K562 (cell line): ENCODE data around the gene ME3. TPM values are rescaled to one million over a fixed set of nuclear protein-coding genes. Genes with fewer than 3 reads are reported as not detected.

ENCODE experiments used
- ATAC-seq: fragments of 200-7000 bp; cut with Tn5 transposase; 3 replicates; pipeline ENCODE4 v1.9.1; 2020; ENCODE audit warnings: moderate library complexity
- BruUV-seq: library from RNA; stranded (reverse); fragments of 400-500 nt; replicated peaks from 2 replicates; lab custom pipeline; 2021; lab: Mats Ljungman, UMichigan
- CTCF ChIA-PET: fragments of 300-600 bp; formaldehyde crosslinking; extraction: SDS; loops from one replicate; lab custom pipeline; 2021; ENCODE audit warnings: low intra/inter-chr PET ratio; lab: Yijun Ruan, JAX
- POLR2A ChIA-PET: fragments of 300-600, 350-650 bp; sonication (Branson Sonifier 250); formaldehyde crosslinking; extraction: SDS; loops from one replicate; lab custom pipeline; 2021; ENCODE audit warnings: antibody characterized with exemption, inconsistent platforms; lab: Yijun Ruan, JAX
- DNase-seq, 4 experiments: peaks; one replicate each; pipeline versions ENCODE4 v3.0.0 to v3.0.0-alpha.2; 2011 to 2018; ENCODE audit warnings: low spot score in 3 of 4, mixed read lengths in 3 of 4; ENCODE audit errors: extremely low read depth in 1 of 4
- FAIRE-seq: peaks from 2 replicates; lab custom pipeline; 2011; peaks lifted over from hg19 to GRCh38; lab: Jason Lieb, UNC
- H2AFZ ChIP-seq: 2 replicates; pipeline ENCODE4 v1.6.0; 2011; ENCODE audit warnings: low read depth, low read length, control low read depth, inconsistent platforms
- H3K27ac ChIP-seq: fragments of 200-600 bp; 3 replicates; pipeline ENCODE4 v1.8.0; 2011; ENCODE audit warnings: low read depth, mild to moderate bottlenecking, control low read depth, inconsistent platforms, low read length, moderate library complexity, mixed read lengths; ENCODE audit errors: extremely low read depth
- H3K27me3 ChIP-seq, 2 experiments: fragments of 300-600 bp in 1 of 2; 2 replicates in 1 of 2; 3 replicates in 1 of 2; pipeline versions ENCODE4 v1.6.0 to v1.8.0; 2011; ENCODE audit warnings: inconsistent platforms in 2 of 2, low read length in 2 of 2, mild to moderate bottlenecking in 1 of 2, mixed read lengths in 1 of 2, moderate library complexity in 1 of 2; ENCODE audit not compliant: control insufficient read depth in 2 of 2, insufficient read depth in 2 of 2
- H3K36me3 ChIP-seq: fragments of 300-600 bp; 3 replicates; pipeline ENCODE4 v1.8.0; 2011; ENCODE audit warnings: mild to moderate bottlenecking, low read length, inconsistent platforms; ENCODE audit not compliant: control insufficient read depth, insufficient read depth
- H3K4me1 ChIP-seq, 2 experiments: fragments of 200-600 bp in 1 of 2; replicated peaks in 1 of 2; 2 replicates in 1 of 2; 3 replicates in 1 of 2; pipeline versions ENCODE4 v1.5.1 to v1.8.0; 2011; ENCODE audit warnings: inconsistent platforms in 2 of 2, low read length in 2 of 2, mild to moderate bottlenecking in 1 of 2, mixed read lengths in 1 of 2, moderate library complexity in 1 of 2; ENCODE audit not compliant: control insufficient read depth in 2 of 2, insufficient read depth in 2 of 2
- H3K4me2 ChIP-seq: 2 replicates; pipeline ENCODE4 v1.6.1; 2011; ENCODE audit warnings: low read length, control low read depth, inconsistent platforms, mixed read lengths; ENCODE audit not compliant: insufficient read depth
- H3K4me3 ChIP-seq: fragments of 200-600 bp; sonication (generic), shearing (Covaris generic); 2 replicates; pipeline ENCODE4 v1.5.1; 2016; ENCODE audit warnings: control low read depth, inconsistent platforms
- H3K79me2 ChIP-seq: fragments of 200-600 bp; 3 replicates; pipeline ENCODE4 v1.8.0; 2011; ENCODE audit warnings: low read length, inconsistent platforms; ENCODE audit not compliant: control insufficient read depth, insufficient read depth
- H3K9ac ChIP-seq, 2 experiments: 2 replicates each; pipeline versions ENCODE4 v1.6.0 to v1.6.1; 2011; ENCODE audit warnings: low read depth in 2 of 2, low read length in 2 of 2, control low read depth in 1 of 2, inconsistent platforms in 1 of 2, mild to moderate bottlenecking in 1 of 2, mixed read lengths in 1 of 2; ENCODE audit not compliant: insufficient read depth in 1 of 2
- H3K9me1 ChIP-seq: one replicate; pipeline ENCODE4 v1.6.0; 2011; ENCODE audit warnings: inconsistent platforms, mild to moderate bottlenecking, low read length, moderate library complexity; ENCODE audit not compliant: control insufficient read depth, insufficient read depth
- H3K9me3 ChIP-seq: replicated peaks from 2 replicates; pipeline ENCODE4 v1.5.1; 2011; ENCODE audit warnings: low read depth, low read length, inconsistent platforms; ENCODE audit not compliant: control insufficient read depth, insufficient read depth
- H4K20me1 ChIP-seq: replicated peaks from 2 replicates; pipeline ENCODE4 v1.6.1; 2011; ENCODE audit warnings: low read length, inconsistent platforms, mixed read lengths; ENCODE audit not compliant: control insufficient read depth, insufficient read depth
- EP400 ChIP-seq: fragments of 450-650 bp; IDR thresholded peaks from 2 replicates; pipeline ENCODE4 v1.6.1; 2017; ENCODE audit warnings: antibody characterized with exemption, mild to moderate bottlenecking, moderate library complexity
- WGBS: fragments of 100-300 bp; shearing (Covaris generic); methylation state at CpG from one replicate; pipeline ENCODE4 v1.1.6; 2016; ENCODE audit warnings: low coverage, mixed read lengths; ENCODE audit not compliant: insufficient coverage; ENCODE audit errors: missing lambda C conversion rate; 5-methylcytosine and 5-hydroxymethylcytosine counted together
- in situ Hi-C: fragments of 300-500 bp; cut with MboI; formaldehyde crosslinking; loops from 4 replicates; pipeline ENCODE4 v1.15.0; 2018; ENCODE audit warnings: inconsistent platforms, mixed read lengths
- intact Hi-C: fragments of 100-400 bp; cut with micrococcal nuclease; formaldehyde crosslinking; loops from 2 replicates; pipeline ENCODE4 v1.14.2; 2022
- polyA plus RNA-seq, 8 experiments: library from polyadenylated mRNA; depleted of rRNA in 4 of 8; stranded (reverse) in 5 of 8; unstranded in 3 of 8; fragments of >200 nt; fragmentation: Nextera tagmentation in 2 of 8; fragmentation: Illumina TruSeq in 1 of 8; extraction: Ambion mirVana in 2 of 8; extraction: Trizol in 1 of 8; gene quantifications; 2 replicates each; pipeline versions ENCODE4 v1.2.1 to v1.2.3, GENCODE V29; 2011 to 2014; ENCODE audit warnings: inconsistent platforms in 1 of 8, missing spikeins in 1 of 8
- total RNA-seq, 7 experiments: library from RNA; depleted of rRNA in 6 of 7; stranded (reverse); fragments of >200 nt in 6 of 7; fragmentation: Illumina TruSeq in 2 of 7; extraction: Trizol in 2 of 7; gene quantifications; 2 replicates each; pipeline versions ENCODE4 v1.2.1 to v1.2.3, GENCODE V29; 2011 to 2021; ENCODE audit warnings: low replicate concordance in 1 of 7
- TF ChIP-seq, protein P1 (sequence below): fragments of 450-650 bp; IDR thresholded peaks from 2 replicates; pipeline ENCODE4 v1.6.1; 2018; ENCODE audit not compliant: partially characterized antibody

The ME3 gene
- total and polyA plus RNA-seq, 9 of the 15 experiments (the other 6 are each of a cell fraction or from before 2014, with no cell fraction given) = not detected

DNA sequence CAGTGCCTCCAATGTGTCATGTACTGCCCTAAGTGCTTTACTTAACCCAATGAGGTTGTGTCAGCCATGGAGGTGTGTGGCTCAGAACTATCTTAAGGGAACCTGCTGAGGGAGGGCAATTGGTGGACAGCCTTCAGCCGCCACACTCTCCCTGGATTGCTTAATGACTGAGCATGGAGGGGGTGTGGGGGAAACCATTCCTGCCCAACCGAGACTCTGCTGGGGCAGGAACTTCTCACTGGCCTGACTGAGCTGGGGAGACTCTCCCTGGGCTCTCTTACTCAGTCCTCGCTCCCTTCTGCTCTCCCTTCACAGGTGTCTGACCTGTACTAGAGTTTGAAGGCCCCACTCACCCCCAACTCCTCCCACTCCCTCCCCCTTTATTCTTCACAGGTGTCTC is 183.0 kb downstream of the ME3 start:
- Histone ChIP-seq H3K79me2 (no peaks in the 10 kb centered on the region), H3K4me2 (no peak overlapping the region), H3K9me3 (no peaks in the 10 kb centered on the region), H3K4me3 (no peak overlapping the region), H3K9me1 (no peaks in the 10 kb centered on the region), H3K9ac (no peak overlapping the region), H3K4me1 (peaks cover 0 to 1% of the 10 kb centered on the region in 2 experiments; a peak in 2 of 5 replicates), H3K27ac (no peak overlapping the region), H4K20me1 (no peaks in the 10 kb centered on the region), H2AFZ (no peak overlapping the region), H3K36me3 (no peaks in the 10 kb centered on the region), H3K27me3 (peaks cover under 1 to 12% of the 10 kb centered on the region in 2 experiments; a peak in 3 of 5 replicates)
- FAIRE-seq = no peak
- ChIA-PET POLR2A (interaction anchor here (0.7 to 1.1 kb wide), 2 partner anchors 16 to 17 kb away, joined by 3 read pairs; no protein-coding TSS in a partner anchor), CTCF (interaction anchor here (1.0 kb wide), 1 partner anchor 81 kb away, joined by 4 read pairs; no protein-coding TSS in a partner anchor)
- in situ Hi-C loops = no loop called here
- no TSS peak for BruUV-seq
- WGBS = 27% methylated on average over 3 of the region's 3 CpGs
- no peak for DNase-seq
- peak; percentile 35; the same call in 2 of the 3 replicates for ATAC-seq
- intact Hi-C loops = no loop called here
- no peak for TF ChIP-seq EP400
- TF ChIP-seq, protein P1, sequence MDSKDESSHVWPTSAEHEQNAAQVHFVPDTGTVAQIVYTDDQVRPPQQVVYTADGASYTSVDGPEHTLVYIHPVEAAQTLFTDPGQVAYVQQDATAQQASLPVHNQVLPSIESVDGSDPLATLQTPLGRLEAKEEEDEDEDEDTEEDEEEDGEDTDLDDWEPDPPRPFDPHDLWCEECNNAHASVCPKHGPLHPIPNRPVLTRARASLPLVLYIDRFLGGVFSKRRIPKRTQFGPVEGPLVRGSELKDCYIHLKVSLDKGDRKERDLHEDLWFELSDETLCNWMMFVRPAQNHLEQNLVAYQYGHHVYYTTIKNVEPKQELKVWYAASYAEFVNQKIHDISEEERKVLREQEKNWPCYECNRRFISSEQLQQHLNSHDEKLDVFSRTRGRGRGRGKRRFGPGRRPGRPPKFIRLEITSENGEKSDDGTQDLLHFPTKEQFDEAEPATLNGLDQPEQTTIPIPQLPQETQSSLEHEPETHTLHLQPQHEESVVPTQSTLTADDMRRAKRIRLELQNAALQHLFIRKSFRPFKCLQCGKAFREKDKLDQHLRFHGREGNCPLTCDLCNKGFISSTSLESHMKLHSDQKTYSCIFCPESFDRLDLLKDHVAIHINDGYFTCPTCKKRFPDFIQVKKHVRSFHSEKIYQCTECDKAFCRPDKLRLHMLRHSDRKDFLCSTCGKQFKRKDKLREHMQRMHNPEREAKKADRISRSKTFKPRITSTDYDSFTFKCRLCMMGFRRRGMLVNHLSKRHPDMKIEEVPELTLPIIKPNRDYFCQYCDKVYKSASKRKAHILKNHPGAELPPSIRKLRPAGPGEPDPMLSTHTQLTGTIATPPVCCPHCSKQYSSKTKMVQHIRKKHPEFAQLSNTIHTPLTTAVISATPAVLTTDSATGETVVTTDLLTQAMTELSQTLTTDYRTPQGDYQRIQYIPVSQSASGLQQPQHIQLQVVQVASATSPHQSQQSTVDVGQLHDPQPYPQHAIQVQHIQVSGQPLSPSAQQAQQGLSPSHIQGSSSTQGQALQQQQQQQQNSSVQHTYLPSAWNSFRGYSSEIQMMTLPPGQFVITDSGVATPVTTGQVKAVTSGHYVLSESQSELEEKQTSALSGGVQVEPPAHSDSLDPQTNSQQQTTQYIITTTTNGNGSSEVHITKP = peak; percentile 22
